ENCODE measurements around the gene HTD2. TPM values are rescaled to one million over a fixed set of nuclear protein-coding genes. Genes with fewer than 3 reads are reported as not detected.

HTD2 gene
- total RNA-seq, 1 experiment from 2014 or later = 11.4 TPM

GRCh38 chr3:58305882-58306711 is at the start of gene HTD2, which contains the start of gene RPP14 (continued):
- TF ChIP-seq, protein P1, sequence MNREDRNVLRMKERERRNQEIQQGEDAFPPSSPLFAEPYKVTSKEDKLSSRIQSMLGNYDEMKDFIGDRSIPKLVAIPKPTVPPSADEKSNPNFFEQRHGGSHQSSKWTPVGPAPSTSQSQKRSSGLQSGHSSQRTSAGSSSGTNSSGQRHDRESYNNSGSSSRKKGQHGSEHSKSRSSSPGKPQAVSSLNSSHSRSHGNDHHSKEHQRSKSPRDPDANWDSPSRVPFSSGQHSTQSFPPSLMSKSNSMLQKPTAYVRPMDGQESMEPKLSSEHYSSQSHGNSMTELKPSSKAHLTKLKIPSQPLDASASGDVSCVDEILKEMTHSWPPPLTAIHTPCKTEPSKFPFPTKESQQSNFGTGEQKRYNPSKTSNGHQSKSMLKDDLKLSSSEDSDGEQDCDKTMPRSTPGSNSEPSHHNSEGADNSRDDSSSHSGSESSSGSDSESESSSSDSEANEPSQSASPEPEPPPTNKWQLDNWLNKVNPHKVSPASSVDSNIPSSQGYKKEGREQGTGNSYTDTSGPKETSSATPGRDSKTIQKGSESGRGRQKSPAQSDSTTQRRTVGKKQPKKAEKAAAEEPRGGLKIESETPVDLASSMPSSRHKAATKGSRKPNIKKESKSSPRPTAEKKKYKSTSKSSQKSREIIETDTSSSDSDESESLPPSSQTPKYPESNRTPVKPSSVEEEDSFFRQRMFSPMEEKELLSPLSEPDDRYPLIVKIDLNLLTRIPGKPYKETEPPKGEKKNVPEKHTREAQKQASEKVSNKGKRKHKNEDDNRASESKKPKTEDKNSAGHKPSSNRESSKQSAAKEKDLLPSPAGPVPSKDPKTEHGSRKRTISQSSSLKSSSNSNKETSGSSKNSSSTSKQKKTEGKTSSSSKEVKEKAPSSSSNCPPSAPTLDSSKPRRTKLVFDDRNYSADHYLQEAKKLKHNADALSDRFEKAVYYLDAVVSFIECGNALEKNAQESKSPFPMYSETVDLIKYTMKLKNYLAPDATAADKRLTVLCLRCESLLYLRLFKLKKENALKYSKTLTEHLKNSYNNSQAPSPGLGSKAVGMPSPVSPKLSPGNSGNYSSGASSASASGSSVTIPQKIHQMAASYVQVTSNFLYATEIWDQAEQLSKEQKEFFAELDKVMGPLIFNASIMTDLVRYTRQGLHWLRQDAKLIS (CRISPR knock-in tag; IDR thresholded peaks at IDR 0.05; ENCODE audit: borderline replicate concordance) = no peak
- no peak for TF ChIP-seq NR3C1 (CRISPR knock-in tag; conservative IDR thresholded peaks at IDR 0.05; ENCODE audit: low read depth)
- no peak for TF ChIP-seq NR2C2 (CRISPR knock-in tag; IDR thresholded peaks at IDR 0.05)
- TF ChIP-seq SOX15 (CRISPR knock-in tag; IDR thresholded peaks at IDR 0.05) = no peak
- no peak for TF ChIP-seq ZNF263 (CRISPR knock-in tag; IDR thresholded peaks at IDR 0.05; ENCODE audit: low read depth)
- TF ChIP-seq, protein P2, sequence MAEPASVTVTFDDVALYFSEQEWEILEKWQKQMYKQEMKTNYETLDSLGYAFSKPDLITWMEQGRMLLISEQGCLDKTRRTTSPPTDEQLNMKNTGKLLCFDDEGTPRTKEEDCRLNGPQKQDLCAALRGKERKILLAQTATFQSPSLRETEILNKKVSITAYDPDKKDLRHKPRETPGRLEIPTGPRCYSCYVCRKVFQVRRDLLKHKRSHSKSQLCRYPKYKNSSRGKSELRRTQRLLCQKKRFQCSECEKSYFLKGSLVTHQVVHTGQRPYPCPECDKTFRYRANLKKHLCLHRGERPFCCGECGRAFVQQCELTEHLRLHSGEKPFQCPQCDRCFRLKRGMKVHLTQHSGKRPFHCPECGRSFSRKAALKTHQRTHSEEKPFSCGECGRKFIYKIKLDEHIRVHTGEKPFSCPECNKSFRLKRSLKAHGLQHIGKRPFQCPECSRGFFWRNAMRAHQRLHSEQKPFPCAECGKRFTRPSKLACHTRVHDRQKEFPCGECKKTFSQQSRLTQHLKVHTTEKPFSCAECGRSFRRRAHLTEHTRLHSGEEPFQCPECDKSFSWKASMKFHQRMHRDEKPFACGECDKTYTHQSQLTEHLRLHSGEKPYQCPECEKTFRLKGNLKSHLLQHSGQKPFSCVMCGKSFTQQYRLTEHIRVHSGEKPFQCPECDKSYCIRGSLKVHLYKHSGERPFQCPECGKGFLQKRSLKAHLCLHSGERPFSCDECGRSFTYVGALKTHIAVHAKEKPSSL (CRISPR knock-in tag; conservative IDR thresholded peaks at IDR 0.05) = no peak
- TF ChIP-seq KAT7 (CRISPR knock-in tag; IDR thresholded peaks at IDR 0.05; ENCODE audit: borderline replicate concordance) = no peak
- TF ChIP-seq TP53 (CRISPR knock-in tag; IDR thresholded peaks at IDR 0.05) = 0 out of 2 replicates have a peak, but pooled peaks have one; percentile 17
- TF ChIP-seq, protein P3, sequence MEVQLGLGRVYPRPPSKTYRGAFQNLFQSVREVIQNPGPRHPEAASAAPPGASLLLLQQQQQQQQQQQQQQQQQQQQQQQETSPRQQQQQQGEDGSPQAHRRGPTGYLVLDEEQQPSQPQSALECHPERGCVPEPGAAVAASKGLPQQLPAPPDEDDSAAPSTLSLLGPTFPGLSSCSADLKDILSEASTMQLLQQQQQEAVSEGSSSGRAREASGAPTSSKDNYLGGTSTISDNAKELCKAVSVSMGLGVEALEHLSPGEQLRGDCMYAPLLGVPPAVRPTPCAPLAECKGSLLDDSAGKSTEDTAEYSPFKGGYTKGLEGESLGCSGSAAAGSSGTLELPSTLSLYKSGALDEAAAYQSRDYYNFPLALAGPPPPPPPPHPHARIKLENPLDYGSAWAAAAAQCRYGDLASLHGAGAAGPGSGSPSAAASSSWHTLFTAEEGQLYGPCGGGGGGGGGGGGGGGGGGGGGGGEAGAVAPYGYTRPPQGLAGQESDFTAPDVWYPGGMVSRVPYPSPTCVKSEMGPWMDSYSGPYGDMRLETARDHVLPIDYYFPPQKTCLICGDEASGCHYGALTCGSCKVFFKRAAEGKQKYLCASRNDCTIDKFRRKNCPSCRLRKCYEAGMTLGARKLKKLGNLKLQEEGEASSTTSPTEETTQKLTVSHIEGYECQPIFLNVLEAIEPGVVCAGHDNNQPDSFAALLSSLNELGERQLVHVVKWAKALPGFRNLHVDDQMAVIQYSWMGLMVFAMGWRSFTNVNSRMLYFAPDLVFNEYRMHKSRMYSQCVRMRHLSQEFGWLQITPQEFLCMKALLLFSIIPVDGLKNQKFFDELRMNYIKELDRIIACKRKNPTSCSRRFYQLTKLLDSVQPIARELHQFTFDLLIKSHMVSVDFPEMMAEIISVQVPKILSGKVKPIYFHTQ (CRISPR knock-in tag; IDR thresholded peaks at IDR 0.05) = no peak
- TF ChIP-seq MAX (CRISPR knock-in tag; IDR thresholded peaks at IDR 0.05) = peak; percentile 88
- peak; percentile 67; the same call in 1 of the 2 replicates for TF ChIP-seq E2F4 (CRISPR knock-in tag; IDR thresholded peaks at IDR 0.05; ENCODE audit: borderline replicate concordance, low read depth)
- no peak; the same call in 1 of the 2 replicates for TF ChIP-seq NFE2L1 (CRISPR knock-in tag; IDR thresholded peaks at IDR 0.05)
- TF ChIP-seq ESRRA (CRISPR knock-in tag; IDR thresholded peaks at IDR 0.05; ENCODE audit: borderline replicate concordance) = no peak

DNA sequence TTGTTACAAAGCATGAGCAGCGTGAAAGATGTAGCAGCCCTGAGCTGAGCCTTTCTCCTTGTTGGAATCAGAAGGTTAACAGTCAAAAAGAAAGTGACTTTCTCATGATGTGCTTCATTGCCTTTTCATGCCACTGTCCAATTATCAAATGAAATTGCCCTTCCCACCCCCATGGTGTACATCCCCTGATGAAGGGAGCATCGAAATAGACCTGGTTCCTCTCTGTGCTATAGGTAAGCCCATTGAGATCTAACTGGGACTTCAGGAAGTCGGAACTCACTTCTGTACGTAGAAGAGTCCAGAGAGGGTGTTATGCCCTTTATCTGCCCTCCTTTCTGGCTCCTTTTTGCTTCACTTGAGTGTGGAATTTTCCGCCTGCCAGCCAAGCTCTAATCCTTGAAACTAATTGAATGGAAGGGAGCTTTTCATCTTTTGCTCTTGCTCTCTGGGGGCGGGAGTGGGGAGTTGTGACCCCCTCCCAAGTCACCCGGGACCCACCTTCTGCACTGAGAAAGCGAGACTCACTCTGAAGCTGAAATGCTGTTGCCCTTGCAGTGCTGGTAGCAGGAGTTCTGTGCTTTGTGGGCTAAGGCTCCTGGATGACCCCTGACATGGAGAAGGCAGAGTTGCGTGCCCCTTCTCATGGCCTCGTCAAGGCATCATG is 47.8 kb upstream of the HTD2 start:
- Mint-ChIP-seq H3K27me3 (ENCODE audit: low read depth) (no peaks in the 10 kb centered on the region), H3K9me3 (no peaks in the 10 kb centered on the region)
- no peak for TF ChIP-seq SMAD4 (CRISPR knock-in tag; IDR thresholded peaks at IDR 0.05)
- no peak for TF ChIP-seq GRHL2 (CRISPR knock-in tag; IDR thresholded peaks at IDR 0.05; ENCODE audit: insufficient replicate concordance, severe bottlenecking)
- TF ChIP-seq ZMAT4 (CRISPR knock-in tag; IDR thresholded peaks at IDR 0.05) = no peak
- TF ChIP-seq, protein P4, sequence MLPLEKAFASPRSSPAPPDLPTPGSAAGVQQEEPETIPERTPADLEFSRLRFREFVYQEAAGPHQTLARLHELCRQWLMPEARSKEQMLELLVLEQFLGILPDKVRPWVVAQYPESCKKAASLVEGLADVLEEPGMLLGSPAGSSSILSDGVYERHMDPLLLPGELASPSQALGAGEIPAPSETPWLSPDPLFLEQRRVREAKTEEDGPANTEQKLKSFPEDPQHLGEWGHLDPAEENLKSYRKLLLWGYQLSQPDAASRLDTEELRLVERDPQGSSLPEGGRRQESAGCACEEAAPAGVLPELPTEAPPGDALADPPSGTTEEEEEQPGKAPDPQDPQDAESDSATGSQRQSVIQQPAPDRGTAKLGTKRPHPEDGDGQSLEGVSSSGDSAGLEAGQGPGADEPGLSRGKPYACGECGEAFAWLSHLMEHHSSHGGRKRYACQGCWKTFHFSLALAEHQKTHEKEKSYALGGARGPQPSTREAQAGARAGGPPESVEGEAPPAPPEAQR (CRISPR knock-in tag; IDR thresholded peaks at IDR 0.05) = no peak
- no peak for TF ChIP-seq JAZF1 (CRISPR knock-in tag; IDR thresholded peaks at IDR 0.05)
- TF ChIP-seq NFATC4 (CRISPR knock-in tag; IDR thresholded peaks at IDR 0.05) = no peak
- no peak for TF ChIP-seq IRF2 (CRISPR knock-in tag; IDR thresholded peaks at IDR 0.05; ENCODE audit: borderline replicate concordance, low read depth)

More for the DNA sequence above, 47.8 kb upstream of the HTD2 start:
- ChIA-PET POLR2A (no interaction called here), CTCF (no interaction called here)
- Mint-ChIP-seq H3K27ac (no peak overlapping the region), H3K36me3 (no peaks in the 10 kb centered on the region), H3K4me3 (no peak overlapping the region), H3K4me1 (no peaks in the 10 kb centered on the region)
- ATAC-seq (no peak), DNase-seq (ENCODE audit: low spot score) (no peak)
